NCI-H524 (cell line): Measurements from ENCODE around the gene NSD1.
"Not testable (repeated sequence)": the region's sequence is repeated elsewhere in the genome, so short reads cannot be mapped to it uniquely, and the experiment has no call there.

ENCODE experiments used
- DNase-seq, 2 experiments: peaks; one replicate each; lab custom pipeline; 2025; lab: John Stamatoyannopoulos, UW

Gene NSD1

GRCh38 chr5:177291735-177292134, 158.2 kb downstream of the NSD1 start:
- DNase-seq, result no peak

- no peak for DNase-seq
Observed at GRCh38 chr5:177293819-177294581, 160.4 kb downstream of the NSD1 start.

GRCh38 chr5:177294632-177295031, 161.1 kb downstream of the NSD1 start:
- DNase-seq, result no peak

- no peak for DNase-seq
Observed at GRCh38 chr5:177295924-177296323, 162.4 kb downstream of the NSD1 start.

GRCh38 chr5:177296581-177296980, 163.0 kb downstream of the NSD1 start:
- DNase-seq, result no peak

GRCh38 chr5:177297922-177298321, 164.3 kb downstream of the NSD1 start:
- DNase-seq, result no peak

- no peak for DNase-seq
Observed at GRCh38 chr5:177299697-177300096, 166.1 kb downstream of the NSD1 start.

GRCh38 chr5:177300236-177300880, 166.8 kb downstream of the NSD1 start:
- DNase-seq, result peak in 1 of 2 experiments; percentile 9

- no peak for DNase-seq
Observed at GRCh38 chr5:177300951-177301350, 167.4 kb downstream of the NSD1 start.

- no peak for DNase-seq
Observed at GRCh38 chr5:177301503-177302165, 168.1 kb downstream of the NSD1 start.

GRCh38 chr5:177302354-177303110, 169.0 kb downstream of the NSD1 start:
- no peak for DNase-seq

GRCh38 chr5:177303121-177303924, 169.8 kb downstream of the NSD1 start, which contains the start of the genes PRELID1 and RAB24:
PRELID1 (plus strand) TSS chr5:177303799; CDS start chr5:177303986, 187 bp downstream.
RAB24 (minus strand) TSS chr5:177303719; CDS start chr5:177303288, 431 bp downstream.
- peak; percentile 34 to 75 for DNase-seq

- no peak for DNase-seq
Observed at GRCh38 chr5:177303925-177304391, 170.4 kb downstream of the NSD1 start.

GRCh38 chr5:177304392-177305119, 171.0 kb downstream of the NSD1 start:
- no peak for DNase-seq

- not testable (repeated sequence) for DNase-seq
Observed at GRCh38 chr5:177306103-177306640, 172.6 kb downstream of the NSD1 start.

GRCh38 chr5:177306674-177307543, 173.3 kb downstream of the NSD1 start:
- DNase-seq, result no peak

GRCh38 chr5:177307544-177308363, 174.2 kb downstream of the NSD1 start:
- no peak for DNase-seq

GRCh38 chr5:177308740-177309139, 175.2 kb downstream of the NSD1 start:
- DNase-seq, result no peak
